GM21423 (cell line): ENCODE measurements around the gene GBX2.

Source experiments
- ATAC-seq: cut with Tn5 transposase; IDR thresholded peaks from one replicate; pipeline ENCODE4 v1.9.1; 2021; ENCODE audit warnings: mild to moderate bottlenecking, moderate library complexity; ENCODE audit not compliant: unreplicated experiment

Gene GBX2

DNA sequence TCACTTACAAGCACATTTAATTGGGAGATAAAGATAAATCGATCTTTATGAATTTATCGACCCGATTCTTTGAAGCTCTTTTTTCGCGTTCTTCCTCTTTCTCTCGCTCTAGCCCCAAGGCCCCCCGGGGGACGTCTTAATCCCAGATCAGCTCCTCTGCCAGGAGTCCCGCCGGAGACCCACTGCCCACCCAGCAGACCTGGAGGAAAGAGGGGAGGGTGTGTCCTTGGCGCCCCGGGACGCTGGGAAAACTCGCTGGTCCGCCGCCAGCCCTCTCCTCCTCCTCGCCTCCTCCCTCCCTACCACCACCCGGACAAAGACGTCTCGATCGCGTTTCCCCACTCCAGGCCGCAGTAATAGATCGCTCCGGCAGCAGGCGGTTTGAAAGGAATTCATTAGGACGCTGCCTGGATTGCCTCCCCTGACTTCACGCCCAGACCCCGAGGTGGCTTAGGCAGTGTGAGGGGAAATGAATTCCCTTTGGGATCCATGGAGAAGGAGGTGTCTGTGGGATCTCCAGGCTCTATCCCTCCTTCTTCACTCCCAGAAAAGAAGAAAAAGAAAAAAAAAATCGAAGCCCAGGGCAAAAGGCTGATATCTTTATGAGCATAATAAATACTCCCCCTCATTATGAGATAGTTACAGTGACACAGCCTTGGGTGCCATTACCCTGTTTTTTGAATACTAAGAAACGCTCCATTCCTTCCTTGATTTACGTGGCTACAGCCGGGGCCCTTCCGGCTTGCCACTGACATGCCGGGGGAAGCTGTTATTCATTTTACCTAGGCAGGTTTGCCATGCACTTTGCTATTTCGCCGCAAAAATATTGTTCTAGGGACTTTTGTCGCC is 1.8 kb upstream of the GBX2 start:
- no peak for ATAC-seq

DNA sequence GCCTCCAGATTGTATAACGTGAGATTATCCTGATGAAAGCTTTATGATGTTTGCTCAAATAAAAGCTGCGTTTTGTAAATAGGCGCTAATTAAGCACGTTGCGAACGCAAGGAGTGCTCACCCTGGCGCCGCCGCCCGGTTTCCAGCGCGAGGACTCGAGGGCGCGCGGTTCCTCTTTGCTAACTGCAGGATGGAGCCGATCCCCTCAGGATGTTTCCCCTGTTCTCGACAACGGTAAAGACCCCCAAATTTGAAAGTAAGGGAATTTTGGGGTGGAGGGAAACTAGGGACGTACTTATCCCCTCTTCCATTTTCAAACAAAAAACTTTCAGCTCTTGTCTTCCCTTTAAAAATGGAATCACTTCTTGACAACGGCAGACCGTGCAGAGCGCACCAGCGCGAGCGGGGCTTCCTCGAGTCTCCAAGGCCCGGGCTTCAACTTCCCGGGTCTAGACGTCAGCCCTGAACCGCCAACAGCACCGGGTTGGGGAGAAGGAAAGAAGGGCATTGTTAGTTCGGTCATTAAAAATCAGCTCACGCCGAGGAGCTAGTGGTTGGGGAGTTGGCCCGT is 1.1 kb upstream of the GBX2 start:
- no peak for ATAC-seq

DNA sequence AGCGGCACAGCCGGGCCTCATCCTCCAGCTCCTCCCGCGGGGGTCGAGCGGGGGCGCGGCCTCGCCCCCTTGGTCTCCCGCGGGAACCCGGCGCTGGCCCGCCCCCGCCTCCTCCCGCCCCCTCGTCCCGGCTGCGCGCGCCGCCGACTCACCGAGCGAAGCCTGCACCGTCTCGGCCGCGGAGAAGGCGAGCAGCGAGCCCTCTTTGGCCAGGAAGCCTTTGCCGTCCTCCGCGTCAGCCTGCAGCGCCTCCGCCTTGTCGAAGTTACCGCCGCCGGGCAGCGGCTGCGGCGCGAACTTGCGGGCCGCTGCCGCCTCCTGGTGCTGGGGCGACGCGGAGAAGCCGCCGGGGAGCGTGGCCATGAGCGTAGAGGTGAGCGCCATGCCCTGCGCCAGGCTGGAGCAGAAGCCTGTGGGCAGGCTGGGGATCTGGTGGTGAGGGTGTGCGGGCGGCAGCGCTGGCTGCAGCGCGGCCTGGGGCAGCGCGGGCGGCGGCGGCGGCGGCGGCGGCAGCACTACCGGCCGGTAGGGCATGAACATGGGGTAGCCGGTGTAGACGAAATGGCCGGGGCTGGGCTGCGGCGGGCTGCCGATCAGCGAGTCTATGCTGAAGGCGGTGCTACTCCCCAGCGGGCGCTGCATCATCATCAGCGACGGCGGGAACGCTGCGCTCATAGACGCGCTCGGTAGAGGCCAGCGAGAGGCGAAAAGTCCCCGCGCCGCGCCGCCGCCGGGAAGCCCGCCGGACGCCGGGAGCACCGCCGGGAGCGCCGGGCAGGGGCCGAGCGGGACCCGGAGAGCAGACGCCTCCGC is 683 bp downstream of the GBX2 start:
- ATAC-seq, result no peak

DNA sequence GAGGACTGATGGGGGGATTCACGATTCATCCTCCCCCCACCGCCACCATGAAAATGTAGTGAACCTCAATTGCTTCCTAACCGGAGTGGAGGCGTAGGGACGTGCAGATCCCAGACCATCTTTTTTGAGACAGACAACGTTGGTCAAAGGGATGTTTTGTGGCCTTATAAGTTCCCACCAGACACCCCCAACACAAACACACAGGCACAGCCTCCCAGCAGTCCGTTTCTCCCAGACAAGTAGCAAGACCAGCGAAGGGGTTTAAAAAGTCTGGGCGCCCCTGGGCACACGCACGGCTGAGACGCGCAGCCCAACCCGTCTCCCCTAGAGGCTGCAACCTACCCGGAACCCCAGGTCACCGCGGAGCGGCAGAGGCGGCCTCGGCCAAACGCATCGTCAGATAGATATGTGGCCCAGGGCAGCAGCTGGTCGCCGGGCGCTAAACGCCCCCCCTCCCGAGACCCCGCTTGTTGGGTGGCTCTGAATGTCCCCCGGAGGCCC is 1.3 kb downstream of the GBX2 start:
- no peak for ATAC-seq

DNA sequence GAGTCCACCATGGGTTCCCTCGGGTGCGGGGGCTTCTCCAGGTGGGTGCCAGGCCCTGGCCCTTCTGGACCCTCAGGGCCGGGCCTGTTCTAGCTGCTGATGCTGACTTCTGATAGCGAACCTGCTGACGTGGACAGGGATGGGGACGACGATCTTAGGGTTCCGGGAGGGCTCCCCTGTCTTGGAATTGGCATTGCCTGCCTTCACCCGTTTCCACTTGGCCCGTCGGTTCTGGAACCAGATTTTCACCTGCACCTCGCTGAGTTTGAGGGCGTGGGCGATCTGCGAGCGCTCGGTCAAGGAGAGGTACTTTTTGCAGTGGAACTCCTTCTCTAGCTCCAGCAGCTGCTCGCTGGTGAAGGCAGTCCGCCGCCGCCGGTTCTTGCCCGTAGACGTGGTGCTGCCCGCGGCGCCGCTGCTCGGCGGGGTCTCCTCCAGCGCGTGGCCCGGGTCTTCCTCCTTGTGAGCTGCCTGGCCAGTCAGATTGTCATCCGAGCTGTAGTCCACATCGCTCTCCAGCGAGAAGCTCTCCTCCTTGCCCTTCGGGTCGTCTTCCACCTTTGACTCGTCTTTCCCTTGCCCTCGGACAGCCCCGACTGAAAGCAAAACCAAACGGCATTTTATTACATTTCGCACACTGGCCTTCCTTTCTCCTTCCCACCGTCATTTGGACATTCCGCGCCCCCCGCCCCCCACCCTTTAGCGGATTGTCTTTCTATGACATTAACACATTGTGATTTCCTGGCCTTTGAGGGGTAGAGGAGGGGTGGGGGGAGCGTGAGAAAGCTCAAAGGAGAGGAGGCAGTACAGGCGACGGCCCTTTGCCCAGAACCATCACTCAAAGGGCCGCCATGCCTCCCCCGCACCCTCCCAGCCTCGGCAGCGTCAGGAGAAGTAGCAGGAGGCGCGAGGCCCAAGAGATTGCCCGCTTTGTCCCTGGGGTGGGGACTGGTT is 2.1 kb downstream of the GBX2 start:
- ATAC-seq, result no peak

DNA sequence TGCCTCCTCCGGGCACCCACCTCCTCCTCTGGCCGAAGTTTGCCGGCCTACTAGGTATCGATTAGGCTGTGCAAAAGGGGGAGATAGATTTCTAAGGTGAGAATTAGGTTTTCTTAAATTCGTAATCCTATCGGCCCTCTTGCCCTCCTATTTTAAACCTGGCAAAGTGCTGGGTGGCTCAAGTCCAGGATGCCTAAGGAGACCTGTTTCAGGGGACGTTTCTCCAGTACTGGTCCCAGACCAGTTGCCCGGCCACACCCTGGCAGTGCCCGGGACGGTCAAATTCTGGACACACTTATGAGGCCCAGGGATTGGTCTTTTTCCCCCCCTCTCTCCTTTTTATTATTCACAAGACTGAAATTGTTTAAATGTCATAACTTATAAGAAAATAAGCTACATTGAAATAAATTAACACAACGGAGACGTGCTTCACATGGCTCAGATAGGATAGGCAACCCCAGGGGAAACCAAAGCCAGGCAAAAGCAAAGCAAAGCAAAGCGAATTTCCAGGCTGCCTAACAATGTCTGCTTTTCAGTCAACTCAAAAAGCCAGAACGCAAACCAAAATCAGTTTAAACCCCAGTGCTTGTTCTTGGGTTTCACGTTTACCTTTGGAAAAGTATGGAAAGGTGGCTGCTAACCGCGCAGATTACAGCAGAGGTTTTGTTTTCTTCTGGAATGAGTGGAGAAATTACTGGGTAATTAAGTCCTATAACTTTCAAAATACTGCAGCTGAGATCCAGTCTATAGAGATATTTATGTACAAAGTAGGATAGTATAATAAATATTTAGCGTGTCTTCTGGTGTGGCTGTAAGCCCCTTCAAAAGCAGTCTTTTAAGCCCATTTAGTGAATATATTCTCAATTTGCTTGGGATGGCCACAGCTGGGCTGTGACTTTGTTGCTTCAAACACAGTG is 3.0 kb downstream of the GBX2 start:
- no peak for ATAC-seq

DNA sequence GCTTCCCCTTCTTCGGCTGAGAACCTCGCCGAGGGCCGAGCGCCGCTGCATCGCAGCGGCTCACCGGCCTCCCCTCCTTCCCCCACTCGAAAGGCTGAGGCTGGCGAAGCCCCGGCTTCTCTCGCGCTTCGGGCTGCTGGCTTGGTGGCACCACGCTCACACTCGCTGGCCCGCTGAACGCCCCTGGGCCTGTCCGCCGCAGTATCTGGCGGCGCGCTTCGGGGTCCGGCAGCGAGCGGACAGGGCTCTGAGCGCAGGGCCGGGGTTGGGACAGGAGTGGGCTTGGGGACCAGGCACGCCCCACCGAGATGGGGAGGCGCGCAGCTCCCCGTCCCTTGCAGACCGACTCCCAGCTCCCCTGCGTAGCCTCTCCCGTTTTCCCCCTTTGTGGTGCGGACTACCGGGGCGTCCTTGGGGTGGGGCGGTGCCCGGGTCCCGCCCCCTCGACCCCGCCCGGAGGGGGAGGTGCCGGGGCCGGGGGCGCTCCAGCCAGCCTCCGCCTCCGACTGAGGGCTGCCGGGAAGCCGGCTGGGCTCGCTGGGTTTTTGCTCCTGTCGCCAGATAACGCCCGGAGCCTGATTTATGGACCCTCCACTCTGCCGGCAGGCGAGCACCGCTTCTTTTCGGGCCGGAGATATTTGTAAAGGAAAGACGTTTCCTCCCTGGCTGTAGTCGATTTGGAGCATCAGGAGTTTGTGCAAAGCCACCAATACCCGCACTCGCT is 3.8 kb downstream of the GBX2 start:
- ATAC-seq, result no peak

DNA sequence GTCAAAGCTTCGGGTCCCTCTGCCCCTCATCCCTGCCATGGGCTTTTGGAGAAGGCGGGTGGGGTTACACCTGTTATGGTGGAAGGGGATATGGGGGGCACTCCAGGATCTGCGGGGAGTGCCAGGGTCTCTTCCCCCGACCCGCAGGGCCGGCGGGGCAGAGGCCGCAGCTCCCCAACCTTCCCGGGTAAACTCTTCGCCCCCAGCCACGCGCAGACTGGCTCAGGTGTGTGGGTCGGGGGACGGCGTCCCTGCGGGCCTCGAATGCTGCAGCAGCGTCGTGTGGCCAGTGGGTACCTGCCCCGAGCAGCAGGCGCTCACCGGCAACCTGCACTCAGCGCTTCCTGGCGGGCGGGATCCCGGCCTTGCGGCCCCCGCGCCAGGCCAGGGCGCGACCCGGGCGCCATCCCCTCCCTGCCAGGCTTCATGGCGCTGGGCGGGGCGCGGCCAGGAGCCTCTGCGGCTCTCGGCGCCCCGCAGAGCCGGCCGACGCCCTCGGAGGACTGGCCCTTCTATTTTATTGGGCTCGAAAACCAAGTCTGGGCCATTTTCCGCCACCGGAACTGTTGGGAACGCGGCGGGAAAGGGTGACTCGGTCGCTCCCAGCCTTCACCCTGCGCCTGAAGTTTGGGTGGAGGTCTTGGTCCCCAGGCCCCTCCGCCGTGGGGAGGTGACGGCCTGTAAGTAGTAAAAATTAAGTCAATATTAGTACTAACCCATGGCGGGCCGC is 4.5 kb downstream of the GBX2 start:
- ATAC-seq, result no peak

DNA sequence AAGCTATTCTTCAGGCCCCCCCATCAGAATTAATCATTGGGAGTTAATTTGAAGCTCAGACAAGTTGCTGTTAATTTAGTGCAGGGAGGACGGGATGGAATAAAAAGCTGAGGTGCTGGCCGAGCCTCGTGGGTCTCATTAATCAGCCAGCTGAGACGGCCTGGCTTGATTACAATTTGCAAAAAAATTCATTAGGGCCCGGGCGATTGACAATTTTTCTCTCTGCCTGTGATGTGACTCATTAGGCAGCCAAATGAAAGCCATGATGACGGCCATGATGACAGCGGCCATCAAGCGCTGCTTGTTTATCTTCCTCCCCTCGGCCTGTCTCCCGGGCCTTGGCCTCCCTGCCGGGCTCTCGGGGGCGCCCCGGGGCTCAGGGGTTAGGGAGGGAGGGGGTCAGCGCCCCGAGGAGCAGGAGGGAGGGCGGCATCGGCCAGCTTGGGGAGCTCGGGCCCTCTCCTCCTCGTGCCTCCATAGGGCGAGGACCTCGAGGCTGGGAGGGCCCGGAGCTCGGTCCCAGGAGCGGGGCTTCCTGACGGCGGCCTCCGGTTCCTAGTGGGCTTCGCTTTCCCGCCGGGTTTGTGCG is 5.2 kb downstream of the GBX2 start:
- ATAC-seq, result no peak

DNA sequence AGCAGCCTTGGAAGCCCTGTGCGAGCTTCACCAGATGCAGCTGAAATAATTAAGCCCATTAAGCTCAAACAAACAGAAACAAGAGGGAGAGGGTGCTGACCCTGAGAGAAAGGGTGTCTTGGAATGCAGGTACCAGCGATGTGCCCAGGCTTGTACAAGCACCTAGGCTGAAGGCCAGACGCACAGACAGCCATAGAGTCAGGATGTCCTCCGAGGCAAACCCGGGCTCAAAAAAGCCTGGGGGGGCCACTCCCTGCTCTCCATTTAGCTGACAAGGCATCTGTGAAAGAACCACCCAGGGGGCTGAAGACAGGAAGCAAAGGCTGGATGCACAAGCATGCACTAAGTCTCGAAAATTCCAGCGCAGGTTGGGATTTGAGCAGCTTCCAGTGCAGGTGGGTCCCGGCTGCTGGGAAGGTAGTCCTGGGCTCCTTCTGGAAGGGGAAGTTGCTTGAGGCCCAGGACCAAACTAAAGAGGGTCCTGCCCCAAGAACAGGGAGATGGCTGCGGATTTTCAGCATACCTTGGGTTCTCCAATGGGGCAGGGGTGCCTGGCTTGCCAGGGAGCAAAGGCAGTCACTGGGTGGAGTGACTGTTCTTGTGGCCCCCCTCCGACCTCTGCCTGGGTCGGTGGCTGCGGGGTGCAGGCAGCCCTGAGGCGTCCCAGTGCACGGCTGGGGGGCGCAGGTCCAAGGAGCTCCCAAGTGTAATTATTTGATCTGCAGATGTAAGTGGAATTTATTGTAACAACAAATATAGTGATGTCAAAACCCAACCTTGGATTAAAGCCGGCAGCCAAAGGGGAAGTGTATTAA is 5.9 kb downstream of the GBX2 start:
- no peak for ATAC-seq

DNA sequence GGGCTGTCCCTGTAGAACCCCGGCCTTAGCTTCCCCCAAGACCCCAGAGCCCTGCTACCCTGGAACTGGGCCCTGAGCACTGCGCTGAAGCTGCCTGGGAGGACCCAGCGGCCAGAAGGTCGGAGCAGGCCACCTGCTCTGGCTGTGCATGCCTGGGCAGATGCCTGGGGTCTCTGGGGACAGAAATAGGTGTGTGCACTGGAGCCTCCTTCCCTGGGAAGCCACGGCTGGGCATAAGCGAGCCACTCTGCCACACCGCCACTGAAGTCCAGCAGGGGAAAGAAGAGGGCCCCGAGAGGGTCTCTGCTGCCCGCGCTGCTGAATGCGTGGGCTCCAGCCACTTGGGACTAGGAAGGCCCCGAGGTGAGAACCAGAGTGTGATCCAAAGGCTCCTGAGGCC is 6.7 kb downstream of the GBX2 start:
- ATAC-seq, result no peak

DNA sequence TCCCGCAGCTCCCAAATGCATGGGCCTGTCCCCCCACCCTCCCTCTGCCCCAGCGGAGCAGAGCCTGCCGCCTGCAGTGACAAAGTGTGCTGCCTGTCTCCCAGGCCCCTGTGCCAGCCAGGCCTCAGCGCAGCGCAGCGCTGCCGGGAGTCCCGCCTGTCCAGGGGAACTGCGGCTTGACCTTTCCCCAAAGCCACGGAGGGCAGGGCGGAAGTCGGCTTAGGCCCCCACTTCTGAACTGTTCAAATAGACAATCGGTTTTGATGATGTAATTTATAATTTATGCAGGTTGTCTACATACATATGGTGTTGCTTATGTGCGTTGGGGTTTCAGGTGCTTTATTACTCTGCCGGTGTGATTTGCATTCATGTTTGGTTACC is 7.1 kb downstream of the GBX2 start:
- no peak for ATAC-seq

DNA sequence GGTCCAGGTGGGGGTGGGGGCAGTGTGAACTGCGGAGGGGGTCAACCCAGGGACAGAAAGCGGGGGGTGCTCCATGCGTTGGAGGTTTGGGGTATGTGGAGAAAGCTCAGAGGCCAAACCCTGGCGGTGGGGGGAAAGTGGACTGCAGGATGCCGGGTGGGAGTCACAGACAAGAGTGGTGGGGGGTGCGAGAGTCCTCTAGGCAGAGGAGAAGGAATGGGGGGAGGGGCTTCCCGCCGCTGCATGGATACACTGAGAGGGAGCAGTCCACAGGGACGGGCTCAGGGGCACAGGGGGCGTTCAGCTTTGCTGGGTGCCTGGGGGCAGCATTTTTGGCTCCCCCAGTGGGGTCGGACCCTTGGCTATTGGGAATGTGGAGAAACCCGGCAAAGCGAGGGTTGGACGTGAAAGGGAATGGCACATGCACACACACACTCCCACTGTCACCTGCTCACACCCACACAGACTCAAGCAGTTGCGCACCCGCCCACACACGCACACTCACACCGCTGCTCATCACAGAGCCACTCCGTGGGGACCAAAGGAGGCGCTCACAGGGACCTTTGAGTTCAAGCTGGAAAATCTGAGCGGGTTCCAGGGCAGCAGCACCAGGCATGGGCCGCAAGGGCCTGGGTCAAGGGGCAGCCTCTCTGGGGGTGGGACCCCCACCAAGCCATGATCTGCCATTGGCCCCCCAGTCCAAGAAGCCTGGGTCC is 7.7 kb downstream of the GBX2 start:
- no peak for ATAC-seq

DNA sequence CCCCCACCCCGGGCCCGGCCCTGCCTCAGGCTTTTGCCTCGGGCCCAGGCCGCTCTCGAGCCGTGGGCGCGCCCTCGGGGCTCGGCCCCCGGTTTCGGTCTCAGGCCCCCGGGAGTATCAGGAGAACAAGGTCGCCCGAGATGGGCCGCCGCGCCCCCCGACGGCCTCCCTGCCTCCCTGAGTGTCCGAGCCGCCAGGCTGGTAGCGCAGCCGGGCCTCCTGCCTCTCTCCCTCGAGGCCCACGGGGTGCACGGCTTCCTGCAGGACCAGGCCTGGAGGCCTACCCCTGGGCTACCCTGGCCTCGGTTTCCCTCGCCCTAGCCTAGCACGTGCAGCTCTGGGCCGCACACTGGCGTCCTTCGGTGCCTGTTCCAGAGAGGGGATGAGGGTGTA is 8.4 kb downstream of the GBX2 start:
- ATAC-seq, result no peak

DNA sequence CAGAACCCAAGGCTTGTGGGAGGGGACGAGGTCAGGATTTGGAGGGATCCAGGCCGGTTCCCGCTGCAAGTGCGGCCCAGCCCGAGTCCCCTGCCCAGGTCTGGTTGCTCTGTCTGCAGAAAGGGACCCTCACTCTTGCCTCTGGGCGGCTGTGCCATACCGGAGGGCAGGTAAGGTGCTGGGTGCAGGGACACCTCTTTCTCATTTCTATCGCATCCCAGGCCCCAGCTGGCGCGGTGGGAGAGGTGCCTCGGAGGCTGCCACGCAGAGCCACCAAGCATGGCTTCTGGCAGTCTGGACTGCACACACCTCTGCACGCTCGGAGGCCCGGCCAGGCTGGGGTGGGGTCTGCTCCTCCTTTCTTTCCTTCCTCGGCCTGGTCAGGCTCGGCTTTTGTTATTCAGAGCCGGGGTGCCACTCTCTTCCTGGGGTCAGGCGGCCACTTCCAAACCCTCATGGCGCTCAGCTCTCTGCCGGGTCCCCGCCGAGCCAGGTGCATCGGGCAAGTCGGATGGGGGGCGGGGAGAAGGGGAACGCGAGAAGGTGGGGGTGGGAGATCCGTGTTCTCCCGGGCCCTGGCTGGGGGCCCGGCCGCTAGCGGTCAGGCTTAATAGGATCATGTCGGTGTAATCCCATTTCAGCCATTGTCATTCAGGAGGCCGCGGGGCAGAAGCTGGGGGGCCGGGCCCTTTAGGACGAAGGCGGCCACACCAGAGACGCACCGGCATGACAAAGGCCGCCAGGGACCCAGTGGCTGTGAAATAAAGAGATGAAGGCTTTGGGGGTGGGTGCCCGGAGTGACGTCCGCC is 9.0 kb downstream of the GBX2 start:
- ATAC-seq, result no peak
